ENCODE results near the gene C7orf57. TPM values are rescaled to one million over a fixed set of nuclear protein-coding genes. Genes with fewer than 3 reads are reported as not detected.

Gene C7orf57
- total and polyA plus RNA-seq, 10 of the 15 experiments (the other 5 are each of a cell fraction or from before 2014, with no cell fraction given) = 0.04 to 0.21 (median 0.10) TPM; not detected in 5

GRCh38 chr7:47990592-47990991, 44.8 kb upstream of the C7orf57 start:
- WGBS (ENCODE audit: insufficient coverage, insufficient replicate concordance, low lambda C conversion rate, missing lambda C conversion rate) = 86% methylated on average over 5 of the region's 5 CpGs
- no TSS peak for BruUV-seq (replicated peaks)

More at GRCh38 chr7:47990592-47990991, 44.8 kb upstream of the C7orf57 start:
- H3K9me3 ChIP-seq (replicated peaks; ENCODE audit: control insufficient read depth, insufficient read depth, low read length) = no peaks in the 10 kb centered on the region
- DNase-seq (ENCODE audit: low read depth, low spot score) (no peak), FAIRE-seq (no peak), ATAC-seq (no peak)
- no peak overlapping the region for H3K9ac ChIP-seq (ENCODE audit: control insufficient read depth, insufficient read depth, low read length)
- no peaks in the 10 kb centered on the region for H3K79me2 ChIP-seq (ENCODE audit: control insufficient read depth, insufficient read depth, low read length)
- H3K4me3 ChIP-seq = no peak overlapping the region
- ChIA-PET SMC1A (ENCODE audit: uncharacterized antibody, unreplicated experiment) (interaction anchor here (1.0 to 2.3 kb wide), 7 partner anchors 8 to 164 kb away, joined by 3 to 41 read pairs (median 4); no protein-coding TSS in a partner anchor), CTCF (interaction anchor here (1.0 to 7.5 kb wide), 10 partner anchors 11 to 117 kb away, joined by 3 to 210 read pairs (median 4); partner anchors contain the start of genes HUS1 and PKD1L1), RAD21 (ENCODE audit: unreplicated experiment) (interaction anchor here (0.7 to 3.3 kb wide), 6 partner anchors 94 to 164 kb away, joined by 3 to 79 read pairs (median 8); partner anchors contain the start of gene UPP1), POLR2A (no interaction called here)
- in situ Hi-C loops (cut with MboI) (loop anchor here (5.0 kb wide), 1 partner anchor 117 kb away; no protein-coding TSS in a partner anchor), intact Hi-C loops (cut with micrococcal nuclease; ENCODE audit: unreplicated experiment) (loop anchor here (2.0 kb wide), 1 partner anchor 94 kb away; no protein-coding TSS in a partner anchor)
- peaks cover 5% of the 10 kb centered on the region; the same call in 1 of the 2 replicates for H3K4me1 ChIP-seq (ENCODE audit: control insufficient read depth, insufficient read depth, low read length)
- TF ChIP-seq MTA3 (IDR thresholded peaks at IDR 0.05; ENCODE audit: borderline replicate concordance, low read length) = no peak
- TF ChIP-seq NFXL1 (IDR thresholded peaks at IDR 0.05; ENCODE audit: borderline replicate concordance) = no peak
- no peak for TF ChIP-seq SIX5 (IDR thresholded peaks at IDR 0.05; ENCODE audit: low read depth, low read length, severe bottlenecking)
- TF ChIP-seq CUX1 (IDR thresholded peaks at IDR 0.05; ENCODE audit: insufficient replicate concordance, low read depth, low read length) = no peak
- TF ChIP-seq BCL3 (IDR thresholded peaks at IDR 0.05; ENCODE audit: borderline replicate concordance, insufficient read depth, low read depth, low read length, poor library complexity, severe bottlenecking) = no peak
- TF ChIP-seq TCF7 (IDR thresholded peaks at IDR 0.05; ENCODE audit: borderline replicate concordance) = no peak
- no peak for TF ChIP-seq CBX5 (IDR thresholded peaks at IDR 0.05; ENCODE audit: low read depth)
- no peak for TF ChIP-seq ATF2 (IDR thresholded peaks at IDR 0.05; ENCODE audit: low read length)
- H3K27me3 ChIP-seq (replicated peaks in 1 of 2; ENCODE audit: control insufficient read depth in 2 of 2, insufficient read depth in 2 of 2, low read length in 1 of 2) = no peaks in the 10 kb centered on the region
- no peak overlapping the region for H3K4me2 ChIP-seq (ENCODE audit: control insufficient read depth, insufficient read depth)
- H2AFZ ChIP-seq (ENCODE audit: control insufficient read depth, low read depth, low read length) = no peak overlapping the region
- H3K27ac ChIP-seq (ENCODE audit: control insufficient read depth, insufficient read depth) = no peak overlapping the region
- no peaks in the 10 kb centered on the region for H3K36me3 ChIP-seq (ENCODE audit: control insufficient read depth in 2 of 2, insufficient read depth in 2 of 2, low read length in 1 of 2)
- no peaks in the 10 kb centered on the region for H4K20me1 ChIP-seq (ENCODE audit: control insufficient read depth, insufficient read depth)
